ENCODE results near the gene NPRL2. TPM values are rescaled to one million over a fixed set of nuclear protein-coding genes. Genes with fewer than 3 reads are reported as not detected.

The NPRL2 gene
- total RNA-seq, 2 experiments from 2014 or later, result 27.9 to 52.5 TPM

DNA sequence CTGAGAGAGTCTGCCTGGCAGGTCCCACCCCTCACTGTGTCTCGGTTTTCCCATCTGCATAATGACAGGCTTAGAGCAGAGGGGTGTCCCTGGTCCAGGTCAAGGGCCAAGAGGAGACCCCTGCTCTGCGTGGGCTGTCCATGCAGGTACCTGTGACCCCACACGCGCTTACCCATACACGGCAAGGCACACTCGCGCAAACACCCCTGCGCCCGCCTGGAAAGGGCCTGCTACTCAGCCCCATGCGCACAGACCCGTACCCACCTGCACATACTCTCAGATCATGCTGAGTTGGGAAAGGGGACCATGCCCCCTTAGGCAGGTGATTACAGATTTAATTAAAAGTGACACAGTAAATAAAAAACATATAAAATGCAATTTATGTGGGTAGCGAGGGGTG is 32.1 kb upstream of the NPRL2 start:
- no TSS peak for BruUV-seq (replicated peaks)
- intact Hi-C loops (cut with micrococcal nuclease; ENCODE audit: unreplicated experiment), result no loop called here
- Histone ChIP-seq H3K4me2 (ENCODE audit: low read length) (no peak overlapping the region), H3K4me3 (ENCODE audit: low read depth, low read length, poor library complexity, severe bottlenecking) (no peak overlapping the region), H3K79me2 (ENCODE audit: insufficient read depth, low read depth, low read length) (no peaks in the 10 kb centered on the region), H4K20me1 (ENCODE audit: insufficient read depth, low read length) (no peaks in the 10 kb centered on the region), H3K9me2 (ENCODE audit: insufficient read depth, low read length) (no peaks in the 10 kb centered on the region), H3K36me3 (ENCODE audit: insufficient read depth, low read length) (no peaks in the 10 kb centered on the region), H2AFZ (ENCODE audit: low read length) (no peak overlapping the region), H3K4me1 (ENCODE audit: insufficient read depth, low read length, poor library complexity, severe bottlenecking) (no peaks in the 10 kb centered on the region), H3K27ac (ENCODE audit: low read depth, low read length, poor library complexity, severe bottlenecking) (no peak overlapping the region), H3K9me3 (ENCODE audit: low read length) (no peaks in the 10 kb centered on the region)
- TF ChIP-seq EZH2phosphoT487 (IDR thresholded peaks at IDR 0.05; ENCODE audit: borderline replicate concordance, low read depth, low read length), result no peak
- TF ChIP-seq, protein P1, sequence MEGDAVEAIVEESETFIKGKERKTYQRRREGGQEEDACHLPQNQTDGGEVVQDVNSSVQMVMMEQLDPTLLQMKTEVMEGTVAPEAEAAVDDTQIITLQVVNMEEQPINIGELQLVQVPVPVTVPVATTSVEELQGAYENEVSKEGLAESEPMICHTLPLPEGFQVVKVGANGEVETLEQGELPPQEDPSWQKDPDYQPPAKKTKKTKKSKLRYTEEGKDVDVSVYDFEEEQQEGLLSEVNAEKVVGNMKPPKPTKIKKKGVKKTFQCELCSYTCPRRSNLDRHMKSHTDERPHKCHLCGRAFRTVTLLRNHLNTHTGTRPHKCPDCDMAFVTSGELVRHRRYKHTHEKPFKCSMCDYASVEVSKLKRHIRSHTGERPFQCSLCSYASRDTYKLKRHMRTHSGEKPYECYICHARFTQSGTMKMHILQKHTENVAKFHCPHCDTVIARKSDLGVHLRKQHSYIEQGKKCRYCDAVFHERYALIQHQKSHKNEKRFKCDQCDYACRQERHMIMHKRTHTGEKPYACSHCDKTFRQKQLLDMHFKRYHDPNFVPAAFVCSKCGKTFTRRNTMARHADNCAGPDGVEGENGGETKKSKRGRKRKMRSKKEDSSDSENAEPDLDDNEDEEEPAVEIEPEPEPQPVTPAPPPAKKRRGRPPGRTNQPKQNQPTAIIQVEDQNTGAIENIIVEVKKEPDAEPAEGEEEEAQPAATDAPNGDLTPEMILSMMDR (conservative IDR thresholded peaks at IDR 0.05; ENCODE audit: low read length), result no peak
- DNase-seq (ENCODE audit: low spot score), result no peak
- ChIA-PET POLR2A (no interaction called here), CTCF (ENCODE audit: unreplicated experiment) (no interaction called here)

GRCh38 chr3:50381383-50381782 is 30.8 kb upstream of the NPRL2 start:
- Histone ChIP-seq H3K9me3 (ENCODE audit: low read length) (no peaks in the 10 kb centered on the region), H3K79me2 (ENCODE audit: insufficient read depth, low read depth, low read length) (no peaks in the 10 kb centered on the region), H2AFZ (ENCODE audit: low read length) (no peak overlapping the region), H3K36me3 (ENCODE audit: insufficient read depth, low read length) (no peaks in the 10 kb centered on the region), H3K27ac (ENCODE audit: low read depth, low read length, poor library complexity, severe bottlenecking) (no peak overlapping the region), H4K20me1 (ENCODE audit: insufficient read depth, low read length) (no peaks in the 10 kb centered on the region), H3K9me2 (ENCODE audit: insufficient read depth, low read length) (no peaks in the 10 kb centered on the region), H3K4me2 (ENCODE audit: low read length) (no peak overlapping the region), H3K4me1 (ENCODE audit: insufficient read depth, low read length, poor library complexity, severe bottlenecking) (no peaks in the 10 kb centered on the region), H3K4me3 (ENCODE audit: low read depth, low read length, poor library complexity, severe bottlenecking) (no peak overlapping the region)
- TF ChIP-seq, protein P1 (conservative IDR thresholded peaks at IDR 0.05; ENCODE audit: low read length), result no peak
- no peak for TF ChIP-seq EZH2phosphoT487 (IDR thresholded peaks at IDR 0.05; ENCODE audit: borderline replicate concordance, low read depth, low read length)
- DNase-seq (ENCODE audit: low spot score), result no peak
- POLR2A ChIA-PET, result interaction anchor here (0.6 kb wide), 1 partner anchor 213 kb away, joined by 3 read pairs; no protein-coding TSS in a partner anchor
- intact Hi-C loops (cut with micrococcal nuclease; ENCODE audit: unreplicated experiment), result no loop called here
- no TSS peak for BruUV-seq (replicated peaks)
- CTCF ChIA-PET (ENCODE audit: unreplicated experiment), result no interaction called here

DNA sequence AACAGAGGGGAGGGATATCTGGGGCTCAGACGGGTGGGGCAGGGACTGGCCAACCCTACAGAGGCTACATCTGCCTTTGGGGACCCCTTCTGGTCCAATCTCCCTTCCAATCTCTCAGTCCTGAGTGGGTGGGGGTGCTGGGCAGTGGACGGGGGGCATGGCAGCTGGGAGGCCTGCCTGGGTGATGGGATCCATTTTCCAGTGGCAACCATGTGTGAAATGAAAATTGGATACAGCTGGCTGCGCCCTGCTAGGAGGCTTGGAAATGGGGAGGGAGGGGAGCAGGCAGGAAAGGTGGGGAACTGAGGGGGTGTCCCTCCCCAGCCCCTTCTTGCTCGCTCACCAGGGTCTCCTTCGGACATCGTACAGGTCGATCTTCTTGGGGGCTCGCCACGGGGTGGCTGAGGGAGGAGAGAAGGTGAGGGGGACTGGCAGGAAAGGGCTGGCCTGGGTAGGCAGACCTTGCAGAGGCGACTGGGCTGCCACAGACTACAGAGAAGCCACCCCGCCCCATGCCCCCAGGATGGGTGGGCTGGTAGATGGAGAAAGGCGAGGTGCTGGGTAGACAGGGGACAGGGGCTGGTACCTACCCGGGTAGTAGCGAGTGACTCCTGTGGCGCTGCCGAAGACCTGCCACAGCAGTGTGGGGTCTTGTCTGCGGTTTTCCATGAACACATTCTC is 30.0 kb upstream of the NPRL2 start:
- Histone ChIP-seq H3K4me3 (ENCODE audit: low read depth, low read length, poor library complexity, severe bottlenecking) (no peak overlapping the region), H4K20me1 (ENCODE audit: insufficient read depth, low read length) (no peaks in the 10 kb centered on the region), H3K9me3 (ENCODE audit: low read length) (no peaks in the 10 kb centered on the region), H3K4me2 (ENCODE audit: low read length) (no peak overlapping the region), H3K4me1 (ENCODE audit: insufficient read depth, low read length, poor library complexity, severe bottlenecking) (no peaks in the 10 kb centered on the region), H3K79me2 (ENCODE audit: insufficient read depth, low read depth, low read length) (no peaks in the 10 kb centered on the region), H3K27ac (ENCODE audit: low read depth, low read length, poor library complexity, severe bottlenecking) (no peak overlapping the region), H2AFZ (ENCODE audit: low read length) (no peak overlapping the region), H3K9me2 (ENCODE audit: insufficient read depth, low read length) (no peaks in the 10 kb centered on the region), H3K36me3 (ENCODE audit: insufficient read depth, low read length) (no peaks in the 10 kb centered on the region)
- CTCF ChIA-PET (ENCODE audit: unreplicated experiment), result no interaction called here
- no peak for TF ChIP-seq EZH2phosphoT487 (IDR thresholded peaks at IDR 0.05; ENCODE audit: borderline replicate concordance, low read depth, low read length)
- TF ChIP-seq, protein P1 (conservative IDR thresholded peaks at IDR 0.05; ENCODE audit: low read length), result no peak
- no peak for DNase-seq (ENCODE audit: low spot score)
- BruUV-seq (replicated peaks), result no TSS peak
- intact Hi-C loops (cut with micrococcal nuclease; ENCODE audit: unreplicated experiment), result no loop called here
- POLR2A ChIA-PET, result interaction anchor here (0.6 kb wide), 2 partner anchors 126 to 214 kb away, joined by 3 read pairs; no protein-coding TSS in a partner anchor
